SK-N-SH treated with all-trans-retinoic acid at 6 μM for 48 hours (cell line): ENCODE measurements around the gene RCAN1.
A peak's percentile ranks its signal among the peaks of the same experiment; 100 is the strongest.

Source experiments
- ATAC-seq: fragments of 200-7000 bp; cut with Tn5 transposase; 3 replicates; pipeline ENCODE4 v1.9.1; 2020; ENCODE audit warnings: mild to moderate bottlenecking, moderate library complexity
- ARNTL ChIP-seq: fragments of 450-650 bp; formaldehyde crosslinking; IDR thresholded peaks from 2 replicates; pipeline ENCODE4 v1.5.0; 2020; ENCODE audit warnings: low read depth, mild to moderate bottlenecking, moderate library complexity, borderline replicate concordance
- CSDC2 ChIP-seq: fragments of 250-450 bp; sonication (Bioruptor Pico); IDR thresholded peaks from 2 replicates; pipeline ENCODE4 v1.5.0; 2020; ENCODE audit warnings: mild to moderate bottlenecking, moderate library complexity
- ESRRG ChIP-seq: fragments of 250-450 bp; sonication (Bioruptor Pico); IDR thresholded peaks from 2 replicates; pipeline ENCODE4 v1.6.1; 2021; ENCODE audit warnings: mild to moderate bottlenecking
- ISL1 ChIP-seq: fragments of 250-450 bp; sonication (Bioruptor Pico); IDR thresholded peaks from 2 replicates; pipeline ENCODE4 v2.1.2; 2022; ENCODE audit warnings: mild to moderate bottlenecking, moderate library complexity
- RARB ChIP-seq: fragments of 250-450 bp; sonication (Bioruptor Pico); IDR thresholded peaks from 2 replicates; pipeline ENCODE4 v1.8.0; 2021; ENCODE audit warnings: mild to moderate bottlenecking, moderate library complexity
- SNAI2 ChIP-seq: fragments of 250-450 bp; sonication (Bioruptor Pico); IDR thresholded peaks from 2 replicates; pipeline ENCODE4 v1.5.0; 2020; ENCODE audit warnings: mild to moderate bottlenecking, moderate library complexity
- TOX ChIP-seq: fragments of 250-450 bp; sonication (Bioruptor Pico); IDR thresholded peaks from 2 replicates; pipeline ENCODE4 v1.8.0; 2021; ENCODE audit warnings: mild to moderate bottlenecking, moderate library complexity, borderline replicate concordance
- ZNF565 ChIP-seq: fragments of 450-650 bp; formaldehyde crosslinking; conservative IDR thresholded peaks from 2 replicates; pipeline ENCODE4 v1.5.0; 2020; ENCODE audit warnings: low read depth, mild to moderate bottlenecking, moderate library complexity
- ZNF70 ChIP-seq: fragments of 450-650 bp; formaldehyde crosslinking; IDR thresholded peaks from 2 replicates; pipeline ENCODE4 v1.5.0; 2020; ENCODE audit warnings: mild to moderate bottlenecking, moderate library complexity
- ZNF8 ChIP-seq: fragments of 450-650 bp; formaldehyde crosslinking; IDR thresholded peaks from 2 replicates; pipeline ENCODE4 v1.5.0; 2020; ENCODE audit warnings: mild to moderate bottlenecking, moderate library complexity
- TF ChIP-seq, protein P1 (sequence below): fragments of 250-450 bp; sonication (Bioruptor Pico); IDR thresholded peaks from 2 replicates; pipeline ENCODE4 v1.5.0; 2020; ENCODE audit warnings: mild to moderate bottlenecking, moderate library complexity
- TF ChIP-seq, protein P2 (sequence below): fragments of 250-450 bp; sonication (Bioruptor Pico); IDR thresholded peaks from 2 replicates; pipeline ENCODE4 v1.8.0; 2021; ENCODE audit warnings: low read depth, mild to moderate bottlenecking, moderate library complexity, borderline replicate concordance
- TF ChIP-seq, protein P3 (sequence below): fragments of 250-450 bp; sonication (Bioruptor Pico); IDR thresholded peaks from 2 replicates; pipeline ENCODE4 v1.8.0; 2020; ENCODE audit warnings: mild to moderate bottlenecking, moderate library complexity, borderline replicate concordance

RCAN1 gene

DNA sequence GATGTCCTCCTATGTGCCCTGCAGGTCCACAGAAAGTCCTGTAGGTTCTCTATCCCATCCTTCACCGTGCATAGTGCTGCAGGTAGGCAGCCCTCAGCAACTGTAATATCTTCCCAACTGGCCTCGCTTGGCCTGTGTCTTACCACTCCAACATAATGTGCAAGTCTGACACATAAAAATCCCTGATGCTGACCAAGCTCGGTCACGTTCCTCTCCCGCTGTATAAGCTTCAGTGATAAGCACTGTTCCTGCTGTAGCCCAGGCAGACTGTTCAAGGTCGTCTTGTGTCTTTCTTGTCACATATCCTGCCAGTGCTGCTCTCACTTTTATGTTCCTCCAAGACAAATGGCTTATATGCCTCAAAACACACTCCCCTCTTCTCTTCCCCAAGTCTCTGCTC, 83.5 kb downstream of the RCAN1 start (continued):
- TF ChIP-seq ZNF565 (CRISPR knock-in tag) (no peak), ESRRG (no peak)
- TF ChIP-seq, protein P1, sequence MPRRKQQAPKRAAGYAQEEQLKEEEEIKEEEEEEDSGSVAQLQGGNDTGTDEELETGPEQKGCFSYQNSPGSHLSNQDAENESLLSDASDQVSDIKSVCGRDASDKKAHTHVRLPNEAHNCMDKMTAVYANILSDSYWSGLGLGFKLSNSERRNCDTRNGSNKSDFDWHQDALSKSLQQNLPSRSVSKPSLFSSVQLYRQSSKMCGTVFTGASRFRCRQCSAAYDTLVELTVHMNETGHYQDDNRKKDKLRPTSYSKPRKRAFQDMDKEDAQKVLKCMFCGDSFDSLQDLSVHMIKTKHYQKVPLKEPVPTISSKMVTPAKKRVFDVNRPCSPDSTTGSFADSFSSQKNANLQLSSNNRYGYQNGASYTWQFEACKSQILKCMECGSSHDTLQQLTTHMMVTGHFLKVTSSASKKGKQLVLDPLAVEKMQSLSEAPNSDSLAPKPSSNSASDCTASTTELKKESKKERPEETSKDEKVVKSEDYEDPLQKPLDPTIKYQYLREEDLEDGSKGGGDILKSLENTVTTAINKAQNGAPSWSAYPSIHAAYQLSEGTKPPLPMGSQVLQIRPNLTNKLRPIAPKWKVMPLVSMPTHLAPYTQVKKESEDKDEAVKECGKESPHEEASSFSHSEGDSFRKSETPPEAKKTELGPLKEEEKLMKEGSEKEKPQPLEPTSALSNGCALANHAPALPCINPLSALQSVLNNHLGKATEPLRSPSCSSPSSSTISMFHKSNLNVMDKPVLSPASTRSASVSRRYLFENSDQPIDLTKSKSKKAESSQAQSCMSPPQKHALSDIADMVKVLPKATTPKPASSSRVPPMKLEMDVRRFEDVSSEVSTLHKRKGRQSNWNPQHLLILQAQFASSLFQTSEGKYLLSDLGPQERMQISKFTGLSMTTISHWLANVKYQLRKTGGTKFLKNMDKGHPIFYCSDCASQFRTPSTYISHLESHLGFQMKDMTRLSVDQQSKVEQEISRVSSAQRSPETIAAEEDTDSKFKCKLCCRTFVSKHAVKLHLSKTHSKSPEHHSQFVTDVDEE: no peak

GRCh38 chr21:34530261-34530660, 84.7 kb downstream of the RCAN1 start:
- peak; percentile 71 for TF ChIP-seq ISL1 (CRISPR knock-in tag)
- TF ChIP-seq ZNF8 (CRISPR knock-in tag): no peak
- TF ChIP-seq ARNTL (CRISPR knock-in tag): no peak
- TF ChIP-seq TOX (CRISPR knock-in tag): no peak
- no peak for TF ChIP-seq CSDC2 (CRISPR knock-in tag)
- TF ChIP-seq, protein P2, sequence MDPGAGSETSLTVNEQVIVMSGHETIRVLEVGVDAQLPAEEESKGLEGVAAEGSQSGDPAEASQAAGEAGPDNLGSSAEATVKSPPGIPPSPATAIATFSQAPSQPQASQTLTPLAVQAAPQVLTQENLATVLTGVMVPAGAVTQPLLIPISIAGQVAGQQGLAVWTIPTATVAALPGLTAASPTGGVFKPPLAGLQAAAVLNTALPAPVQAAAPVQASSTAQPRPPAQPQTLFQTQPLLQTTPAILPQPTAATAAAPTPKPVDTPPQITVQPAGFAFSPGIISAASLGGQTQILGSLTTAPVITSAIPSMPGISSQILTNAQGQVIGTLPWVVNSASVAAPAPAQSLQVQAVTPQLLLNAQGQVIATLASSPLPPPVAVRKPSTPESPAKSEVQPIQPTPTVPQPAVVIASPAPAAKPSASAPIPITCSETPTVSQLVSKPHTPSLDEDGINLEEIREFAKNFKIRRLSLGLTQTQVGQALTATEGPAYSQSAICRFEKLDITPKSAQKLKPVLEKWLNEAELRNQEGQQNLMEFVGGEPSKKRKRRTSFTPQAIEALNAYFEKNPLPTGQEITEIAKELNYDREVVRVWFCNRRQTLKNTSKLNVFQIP (CRISPR knock-in tag): no peak
- TF ChIP-seq, protein P3, sequence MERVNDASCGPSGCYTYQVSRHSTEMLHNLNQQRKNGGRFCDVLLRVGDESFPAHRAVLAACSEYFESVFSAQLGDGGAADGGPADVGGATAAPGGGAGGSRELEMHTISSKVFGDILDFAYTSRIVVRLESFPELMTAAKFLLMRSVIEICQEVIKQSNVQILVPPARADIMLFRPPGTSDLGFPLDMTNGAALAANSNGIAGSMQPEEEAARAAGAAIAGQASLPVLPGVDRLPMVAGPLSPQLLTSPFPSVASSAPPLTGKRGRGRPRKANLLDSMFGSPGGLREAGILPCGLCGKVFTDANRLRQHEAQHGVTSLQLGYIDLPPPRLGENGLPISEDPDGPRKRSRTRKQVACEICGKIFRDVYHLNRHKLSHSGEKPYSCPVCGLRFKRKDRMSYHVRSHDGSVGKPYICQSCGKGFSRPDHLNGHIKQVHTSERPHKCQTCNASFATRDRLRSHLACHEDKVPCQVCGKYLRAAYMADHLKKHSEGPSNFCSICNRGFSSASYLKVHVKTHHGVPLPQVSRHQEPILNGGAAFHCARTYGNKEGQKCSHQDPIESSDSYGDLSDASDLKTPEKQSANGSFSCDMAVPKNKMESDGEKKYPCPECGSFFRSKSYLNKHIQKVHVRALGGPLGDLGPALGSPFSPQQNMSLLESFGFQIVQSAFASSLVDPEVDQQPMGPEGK (CRISPR knock-in tag): no peak
- no peak; the same call in 2 of the 3 replicates for ATAC-seq

- no peak for ATAC-seq
- TF ChIP-seq ZNF70 (CRISPR knock-in tag) (no peak), ZNF8 (CRISPR knock-in tag) (no peak), RARB (CRISPR knock-in tag) (no peak), ZNF565 (CRISPR knock-in tag) (no peak), SNAI2 (no peak)
- TF ChIP-seq, protein P1: no peak
- TF ChIP-seq, protein P3 (CRISPR knock-in tag): no peak
- TF ChIP-seq, protein P2 (CRISPR knock-in tag): no peak
Measured at GRCh38 chr21:34528131-34528561, 86.8 kb downstream of the RCAN1 start.
